ENCODE data around the gene CTAGE9.

CTAGE9 gene

DNA sequence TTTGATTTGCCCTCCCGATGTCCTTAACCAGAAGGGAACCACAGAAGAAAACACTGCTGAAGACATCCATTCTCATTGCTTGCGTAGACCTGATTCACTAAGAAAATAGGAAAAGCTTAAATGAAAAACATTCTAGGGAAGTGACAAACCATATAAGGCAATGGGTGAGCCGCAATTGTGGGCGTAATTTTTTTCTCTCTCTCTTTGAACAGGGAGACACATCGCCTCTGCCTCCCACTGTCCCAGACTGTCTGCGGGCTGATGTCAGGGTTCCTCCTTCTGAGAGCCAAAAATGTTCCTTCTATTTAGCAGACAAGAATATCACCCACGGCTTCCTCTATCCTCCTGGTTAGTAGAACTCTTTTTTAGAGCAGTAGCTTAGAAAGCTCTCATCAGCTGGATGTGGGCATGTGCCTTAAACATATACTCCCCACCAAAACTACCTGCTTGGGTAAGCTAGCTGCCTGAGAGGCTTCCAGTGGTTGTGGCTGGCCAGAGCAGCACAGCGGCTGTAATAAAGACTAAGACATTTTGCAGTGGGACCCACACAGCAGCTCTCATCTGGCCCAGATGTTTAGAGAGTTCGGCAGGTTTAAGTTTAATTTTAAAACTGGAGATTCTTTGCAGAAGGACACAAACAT, 22.7 kb upstream of the CTAGE9 start:
- no peaks in the 10 kb centered on the region for H3K79me2 ChIP-seq (ENCODE audit: insufficient read depth, low read length)
- H3K9ac ChIP-seq (ENCODE audit: low read length): no peak overlapping the region
- no peak overlapping the region for H2AFZ ChIP-seq (ENCODE audit: low read length)
- no peak overlapping the region for H3K4me2 ChIP-seq (ENCODE audit: low read length)
- no peak overlapping the region for H3K4me3 ChIP-seq (ENCODE audit: low read depth, low read length, poor library complexity, severe bottlenecking)
- no peaks in the 10 kb centered on the region for H3K36me3 ChIP-seq (ENCODE audit: insufficient read depth, low read length)
- no peaks in the 10 kb centered on the region for H3K27me3 ChIP-seq (ENCODE audit: insufficient read depth, low read length)
- no peaks in the 10 kb centered on the region for H3K4me1 ChIP-seq (ENCODE audit: insufficient read depth, low read length, severe bottlenecking)
- H4K20me1 ChIP-seq (ENCODE audit: insufficient read depth, low read length): no peaks in the 10 kb centered on the region
- no peaks in the 10 kb centered on the region for H3F3A ChIP-seq (ENCODE audit: insufficient read depth, low read length)
- H3K27ac ChIP-seq (ENCODE audit: low read depth, low read length, poor library complexity, severe bottlenecking): no peak overlapping the region
- no peaks in the 10 kb centered on the region for H3K9me2 ChIP-seq (ENCODE audit: low read depth, low read length)
- TF ChIP-seq EZH2 (IDR thresholded peaks at IDR 0.05; ENCODE audit: borderline replicate concordance, low read length): no peak
- TF ChIP-seq, protein P1, sequence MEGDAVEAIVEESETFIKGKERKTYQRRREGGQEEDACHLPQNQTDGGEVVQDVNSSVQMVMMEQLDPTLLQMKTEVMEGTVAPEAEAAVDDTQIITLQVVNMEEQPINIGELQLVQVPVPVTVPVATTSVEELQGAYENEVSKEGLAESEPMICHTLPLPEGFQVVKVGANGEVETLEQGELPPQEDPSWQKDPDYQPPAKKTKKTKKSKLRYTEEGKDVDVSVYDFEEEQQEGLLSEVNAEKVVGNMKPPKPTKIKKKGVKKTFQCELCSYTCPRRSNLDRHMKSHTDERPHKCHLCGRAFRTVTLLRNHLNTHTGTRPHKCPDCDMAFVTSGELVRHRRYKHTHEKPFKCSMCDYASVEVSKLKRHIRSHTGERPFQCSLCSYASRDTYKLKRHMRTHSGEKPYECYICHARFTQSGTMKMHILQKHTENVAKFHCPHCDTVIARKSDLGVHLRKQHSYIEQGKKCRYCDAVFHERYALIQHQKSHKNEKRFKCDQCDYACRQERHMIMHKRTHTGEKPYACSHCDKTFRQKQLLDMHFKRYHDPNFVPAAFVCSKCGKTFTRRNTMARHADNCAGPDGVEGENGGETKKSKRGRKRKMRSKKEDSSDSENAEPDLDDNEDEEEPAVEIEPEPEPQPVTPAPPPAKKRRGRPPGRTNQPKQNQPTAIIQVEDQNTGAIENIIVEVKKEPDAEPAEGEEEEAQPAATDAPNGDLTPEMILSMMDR (IDR thresholded peaks at IDR 0.05; ENCODE audit: low read length): no peak
- no peaks in the 10 kb centered on the region for H3K9me3 ChIP-seq (ENCODE audit: low read length)

DNA sequence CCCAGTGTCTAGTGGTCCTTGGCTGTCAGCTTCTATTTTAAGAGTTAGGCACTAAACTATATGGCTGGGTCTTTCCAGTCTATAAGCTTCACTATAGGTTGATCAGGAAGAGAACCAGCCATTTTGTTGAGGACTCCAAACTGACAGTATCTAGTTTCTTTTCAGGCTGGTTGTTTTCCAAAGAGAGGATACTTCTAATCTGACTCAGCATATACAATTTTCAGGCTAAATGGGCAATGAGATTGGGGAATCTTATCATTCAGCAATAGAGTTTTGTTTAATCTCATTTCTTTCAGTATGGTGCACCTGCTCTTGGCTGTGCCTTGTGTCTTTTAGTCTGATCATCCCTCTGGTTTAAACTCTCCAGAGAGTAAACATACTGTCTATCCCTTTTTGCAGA, 20.4 kb upstream of the CTAGE9 start:
- Histone ChIP-seq H3K27ac (ENCODE audit: low read depth, low read length, poor library complexity, severe bottlenecking) (no peak overlapping the region), H3K9ac (ENCODE audit: low read length) (no peak overlapping the region), H3K4me2 (ENCODE audit: low read length) (no peak overlapping the region), H3K36me3 (ENCODE audit: insufficient read depth, low read length) (no peaks in the 10 kb centered on the region), H3K79me2 (ENCODE audit: insufficient read depth, low read length) (no peaks in the 10 kb centered on the region), H2AFZ (ENCODE audit: low read length) (no peak overlapping the region), H3F3A (ENCODE audit: insufficient read depth, low read length) (no peaks in the 10 kb centered on the region), H3K4me1 (ENCODE audit: insufficient read depth, low read length, severe bottlenecking) (no peaks in the 10 kb centered on the region), H3K9me3 (ENCODE audit: low read length) (no peaks in the 10 kb centered on the region), H4K20me1 (ENCODE audit: insufficient read depth, low read length) (no peaks in the 10 kb centered on the region), H3K9me2 (ENCODE audit: low read depth, low read length) (no peaks in the 10 kb centered on the region), H3K27me3 (ENCODE audit: insufficient read depth, low read length) (no peaks in the 10 kb centered on the region), H3K4me3 (ENCODE audit: low read depth, low read length, poor library complexity, severe bottlenecking) (no peak overlapping the region)
- TF ChIP-seq, protein P1 (IDR thresholded peaks at IDR 0.05; ENCODE audit: low read length): no peak
- no peak for TF ChIP-seq EZH2 (IDR thresholded peaks at IDR 0.05; ENCODE audit: borderline replicate concordance, low read length)

- Histone ChIP-seq H3K4me1 (ENCODE audit: insufficient read depth, low read length, severe bottlenecking) (no peaks in the 10 kb centered on the region), H3K4me2 (ENCODE audit: low read length) (no peak overlapping the region)
- no peak for TF ChIP-seq EZH2 (IDR thresholded peaks at IDR 0.05; ENCODE audit: borderline replicate concordance, low read length)
- TF ChIP-seq, protein P1 (IDR thresholded peaks at IDR 0.05; ENCODE audit: low read length): no peak
These were observed 19.4 kb upstream of the CTAGE9 start for GRCh38 chr6:131730264-131730663.

More at GRCh38 chr6:131730264-131730663, 19.4 kb upstream of the CTAGE9 start:
- Histone ChIP-seq H3K9me3 (ENCODE audit: low read length) (no peaks in the 10 kb centered on the region), H3K27me3 (ENCODE audit: insufficient read depth, low read length) (no peaks in the 10 kb centered on the region), H3K9ac (ENCODE audit: low read length) (no peak overlapping the region), H3K36me3 (ENCODE audit: insufficient read depth, low read length) (no peaks in the 10 kb centered on the region), H4K20me1 (ENCODE audit: insufficient read depth, low read length) (no peaks in the 10 kb centered on the region), H3K27ac (ENCODE audit: low read depth, low read length, poor library complexity, severe bottlenecking) (no peak overlapping the region), H3K4me3 (ENCODE audit: low read depth, low read length, poor library complexity, severe bottlenecking) (no peak overlapping the region), H2AFZ (ENCODE audit: low read length) (no peak overlapping the region), H3F3A (ENCODE audit: insufficient read depth, low read length) (no peaks in the 10 kb centered on the region), H3K9me2 (ENCODE audit: low read depth, low read length) (no peaks in the 10 kb centered on the region), H3K79me2 (ENCODE audit: insufficient read depth, low read length) (no peaks in the 10 kb centered on the region)

Measured in OCI-LY1 (cell line).